K562 (cell line): ENCODE measurements around the gene VAPB. TPM values are rescaled to one million over a fixed set of nuclear protein-coding genes. Genes with fewer than 3 reads are reported as not detected.
A peak's percentile ranks its signal among the peaks of the same experiment; 100 is the strongest.

Experiments used
- CBFA2T3 ChIP-seq: fragments of 450-650 bp; IDR thresholded peaks from 2 replicates; pipeline ENCODE4 v1.6.1; 2017
- CXXC5 ChIP-seq: fragments of 250-450 bp; sonication (Bioruptor Pico); IDR thresholded peaks from 2 replicates; pipeline ENCODE4 v1.8.0; 2022; ENCODE audit warnings: inconsistent platforms, mild to moderate bottlenecking, moderate library complexity
- ETV1 ChIP-seq: fragments of 450-650 bp; conservative IDR thresholded peaks from 2 replicates; pipeline ENCODE4 v1.6.1; 2016; ENCODE audit warnings: missing genetic modification characterization, control low read depth, low read depth, missing compliant biosample characterization
- FOS ChIP-seq: IDR thresholded peaks from 3 replicates; pipeline ENCODE4 v1.6.1; 2011; ENCODE audit not compliant: insufficient read length; ENCODE audit errors: extremely low read depth
- JUND ChIP-seq, 2 experiments: IDR thresholded peaks; 2 replicates in 1 of 2; 3 replicates in 1 of 2; pipeline ENCODE4 v1.6.1; 2011; ENCODE audit warnings: borderline replicate concordance in 2 of 2, low read depth in 2 of 2, low read length in 2 of 2, improper control_type of control experiment in 1 of 2, missing biosample characterization in 1 of 2, missing genetic modification characterization in 1 of 2, missing genetic modification reagents in 1 of 2
- L3MBTL2 ChIP-seq: fragments of 450-650 bp; IDR thresholded peaks from 2 replicates; pipeline ENCODE4 v1.6.1; 2016; ENCODE audit warnings: mild to moderate bottlenecking, moderate library complexity
- MCM3 ChIP-seq: fragments of 450-650 bp; IDR thresholded peaks from 2 replicates; pipeline ENCODE4 v1.6.1; 2016
- MIER1 ChIP-seq: fragments of 450-650 bp; IDR thresholded peaks from 2 replicates; pipeline ENCODE4 v1.6.1; 2016; ENCODE audit warnings: antibody characterized with exemption, mild to moderate bottlenecking, low read depth
- NONO ChIP-seq, 2 experiments: fragments of 200-400 bp in 1 of 2; fragments of 450-650 bp in 1 of 2; formaldehyde crosslinking in 1 of 2; IDR thresholded peaks; 2 replicates each; pipeline ENCODE4 v1.6.1; 2017; ENCODE audit warnings: low read depth in 2 of 2, mild to moderate bottlenecking in 2 of 2, moderate library complexity in 2 of 2, low read length in 1 of 2
- POLR2B ChIP-seq: fragments of 450-650 bp; IDR thresholded peaks from 2 replicates; pipeline ENCODE4 v1.6.1; 2018; ENCODE audit warnings: low read depth; ENCODE audit not compliant: partially characterized antibody
- RAD51 ChIP-seq: fragments of 450-650 bp; IDR thresholded peaks from 2 replicates; pipeline ENCODE4 v1.7.1; 2016; ENCODE audit warnings: low read depth, mild to moderate bottlenecking, borderline replicate concordance
- ZNF212 ChIP-seq: fragments of 450-650 bp; formaldehyde crosslinking; IDR thresholded peaks from 2 replicates; pipeline ENCODE4 v1.4.0; 2020; ENCODE audit warnings: mild to moderate bottlenecking
- polyA plus RNA-seq, 8 experiments: library from polyadenylated mRNA; depleted of rRNA in 4 of 8; stranded (reverse) in 5 of 8; unstranded in 3 of 8; fragments of >200 nt; fragmentation: Nextera tagmentation in 2 of 8; fragmentation: Illumina TruSeq in 1 of 8; extraction: Ambion mirVana in 2 of 8; extraction: Trizol in 1 of 8; gene quantifications; 2 replicates each; pipeline versions ENCODE4 v1.2.1 to v1.2.3, GENCODE V29; 2011 to 2014; ENCODE audit warnings: inconsistent platforms in 1 of 8, missing spikeins in 1 of 8
- total RNA-seq, 7 experiments: library from RNA; depleted of rRNA in 6 of 7; stranded (reverse); fragments of >200 nt in 6 of 7; fragmentation: Illumina TruSeq in 2 of 7; extraction: Trizol in 2 of 7; gene quantifications; 2 replicates each; pipeline versions ENCODE4 v1.2.1 to v1.2.3, GENCODE V29; 2011 to 2021; ENCODE audit warnings: low replicate concordance in 1 of 7
- TF ChIP-seq, protein P1 (sequence below): fragments of 250-450 bp; sonication (Bioruptor Pico); IDR thresholded peaks from 2 replicates; pipeline ENCODE4 v1.8.0; 2021; ENCODE audit warnings: moderate library complexity, mild to moderate bottlenecking, inconsistent platforms
- TF ChIP-seq, protein P2 (sequence below), 2 experiments: fragments of 250-450 bp in 1 of 2; fragments of 450-650 bp in 1 of 2; sonication (Bioruptor Pico) in 1 of 2; IDR thresholded peaks; 2 replicates each; pipeline versions ENCODE4 v1.6.1 to v1.8.0; 2016 to 2021; ENCODE audit warnings: mild to moderate bottlenecking in 2 of 2, moderate library complexity in 2 of 2, missing compliant biosample characterization in 1 of 2, missing genetic modification characterization in 1 of 2
- TF ChIP-seq, protein P3 (sequence below): fragments of 250-450 bp; sonication (Bioruptor Pico); IDR thresholded peaks from 2 replicates; pipeline ENCODE4 v1.6.1; 2021; ENCODE audit warnings: mild to moderate bottlenecking
- TF ChIP-seq, protein P4 (sequence below): conservative IDR thresholded peaks from 2 replicates; pipeline ENCODE4 v1.6.1; 2011; ENCODE audit warnings: low read depth, mild to moderate bottlenecking, low read length; ENCODE audit not compliant: control insufficient read depth
- TF ChIP-seq, protein P5 (sequence below): fragments of 200-800 bp; sonication (Bioruptor generic); IDR thresholded peaks from 2 replicates; pipeline ENCODE4 v1.6.1; 2017; ENCODE audit warnings: missing genetic modification characterization, missing compliant biosample characterization
- TF ChIP-seq, protein P6 (sequence below): fragments of 450-650 bp; IDR thresholded peaks from 2 replicates; pipeline ENCODE4 v1.6.1; 2016; ENCODE audit warnings: mild to moderate bottlenecking

The VAPB gene
- total and polyA plus RNA-seq, 9 of the 15 experiments (the other 6 are each of a cell fraction or from before 2014, with no cell fraction given), result 3.4 to 51.0 (median 27.9) TPM

DNA sequence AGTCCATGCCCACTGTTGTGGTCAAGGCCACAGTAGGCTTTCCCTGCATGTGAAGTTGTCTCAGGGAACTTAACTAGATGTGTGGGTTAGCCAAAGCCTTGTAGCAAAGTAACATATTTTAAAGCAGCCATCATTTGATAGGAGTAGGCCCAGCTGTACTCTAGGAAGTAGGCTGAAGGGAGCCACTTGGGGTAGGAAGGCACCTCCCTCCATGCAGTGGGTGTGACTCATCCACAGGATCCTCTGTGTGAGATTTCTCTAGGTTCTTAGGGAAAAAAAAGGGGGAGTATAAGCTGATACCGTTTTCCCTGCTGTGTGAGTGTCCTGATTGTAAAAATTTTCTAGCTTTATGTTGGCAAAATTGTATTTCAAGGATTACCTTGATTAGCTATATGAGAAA is 44.7 kb downstream of the VAPB start (continued):
- TF ChIP-seq CXXC5 (CRISPR knock-in tag) (no peak), FOS (peak; percentile 23), ETV1 (tag) (no peak), MCM3 (no peak), MIER1 (no peak), L3MBTL2 (no peak), JUND (IDR thresholded peaks at IDR 0.05; ENCODE audit: borderline replicate concordance, low read depth, low read length) (peak; percentile 76), JUND (tag; IDR thresholded peaks at IDR 0.05; ENCODE audit: borderline replicate concordance, low read depth, low read length) (peak; percentile 31; the same call in 1 of the 3 replicates), NONO (IDR thresholded peaks at IDR 0.05; ENCODE audit: low read depth in 2 of 2, low read length in 1 of 2) (no peak), RAD51 (no peak), POLR2B (no peak), ZNF212 (CRISPR knock-in tag) (no peak), CBFA2T3 (no peak)
- TF ChIP-seq, protein P1, sequence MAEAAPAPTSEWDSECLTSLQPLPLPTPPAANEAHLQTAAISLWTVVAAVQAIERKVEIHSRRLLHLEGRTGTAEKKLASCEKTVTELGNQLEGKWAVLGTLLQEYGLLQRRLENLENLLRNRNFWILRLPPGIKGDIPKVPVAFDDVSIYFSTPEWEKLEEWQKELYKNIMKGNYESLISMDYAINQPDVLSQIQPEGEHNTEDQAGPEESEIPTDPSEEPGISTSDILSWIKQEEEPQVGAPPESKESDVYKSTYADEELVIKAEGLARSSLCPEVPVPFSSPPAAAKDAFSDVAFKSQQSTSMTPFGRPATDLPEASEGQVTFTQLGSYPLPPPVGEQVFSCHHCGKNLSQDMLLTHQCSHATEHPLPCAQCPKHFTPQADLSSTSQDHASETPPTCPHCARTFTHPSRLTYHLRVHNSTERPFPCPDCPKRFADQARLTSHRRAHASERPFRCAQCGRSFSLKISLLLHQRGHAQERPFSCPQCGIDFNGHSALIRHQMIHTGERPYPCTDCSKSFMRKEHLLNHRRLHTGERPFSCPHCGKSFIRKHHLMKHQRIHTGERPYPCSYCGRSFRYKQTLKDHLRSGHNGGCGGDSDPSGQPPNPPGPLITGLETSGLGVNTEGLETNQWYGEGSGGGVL, result no peak
- TF ChIP-seq, protein P2, sequence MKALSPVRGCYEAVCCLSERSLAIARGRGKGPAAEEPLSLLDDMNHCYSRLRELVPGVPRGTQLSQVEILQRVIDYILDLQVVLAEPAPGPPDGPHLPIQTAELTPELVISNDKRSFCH (CRISPR knock-in tag; IDR thresholded peaks at IDR 0.05), result no peak
- TF ChIP-seq, protein P2 (tag; IDR thresholded peaks at IDR 0.05), result no peak
- TF ChIP-seq, protein P3, sequence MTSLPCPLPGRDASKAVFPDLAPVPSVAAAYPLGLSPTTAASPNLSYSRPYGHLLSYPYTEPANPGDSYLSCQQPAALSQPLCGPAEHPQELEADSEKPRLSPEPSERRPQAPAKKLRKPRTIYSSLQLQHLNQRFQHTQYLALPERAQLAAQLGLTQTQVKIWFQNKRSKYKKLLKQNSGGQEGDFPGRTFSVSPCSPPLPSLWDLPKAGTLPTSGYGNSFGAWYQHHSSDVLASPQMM (CRISPR knock-in tag), result no peak
- TF ChIP-seq, protein P4, sequence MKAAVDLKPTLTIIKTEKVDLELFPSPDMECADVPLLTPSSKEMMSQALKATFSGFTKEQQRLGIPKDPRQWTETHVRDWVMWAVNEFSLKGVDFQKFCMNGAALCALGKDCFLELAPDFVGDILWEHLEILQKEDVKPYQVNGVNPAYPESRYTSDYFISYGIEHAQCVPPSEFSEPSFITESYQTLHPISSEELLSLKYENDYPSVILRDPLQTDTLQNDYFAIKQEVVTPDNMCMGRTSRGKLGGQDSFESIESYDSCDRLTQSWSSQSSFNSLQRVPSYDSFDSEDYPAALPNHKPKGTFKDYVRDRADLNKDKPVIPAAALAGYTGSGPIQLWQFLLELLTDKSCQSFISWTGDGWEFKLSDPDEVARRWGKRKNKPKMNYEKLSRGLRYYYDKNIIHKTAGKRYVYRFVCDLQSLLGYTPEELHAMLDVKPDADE, result no peak
- TF ChIP-seq, protein P5, sequence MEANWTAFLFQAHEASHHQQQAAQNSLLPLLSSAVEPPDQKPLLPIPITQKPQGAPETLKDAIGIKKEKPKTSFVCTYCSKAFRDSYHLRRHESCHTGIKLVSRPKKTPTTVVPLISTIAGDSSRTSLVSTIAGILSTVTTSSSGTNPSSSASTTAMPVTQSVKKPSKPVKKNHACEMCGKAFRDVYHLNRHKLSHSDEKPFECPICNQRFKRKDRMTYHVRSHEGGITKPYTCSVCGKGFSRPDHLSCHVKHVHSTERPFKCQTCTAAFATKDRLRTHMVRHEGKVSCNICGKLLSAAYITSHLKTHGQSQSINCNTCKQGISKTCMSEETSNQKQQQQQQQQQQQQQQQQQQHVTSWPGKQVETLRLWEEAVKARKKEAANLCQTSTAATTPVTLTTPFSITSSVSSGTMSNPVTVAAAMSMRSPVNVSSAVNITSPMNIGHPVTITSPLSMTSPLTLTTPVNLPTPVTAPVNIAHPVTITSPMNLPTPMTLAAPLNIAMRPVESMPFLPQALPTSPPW (CRISPR knock-in tag), result peak; percentile 25; the same call in 1 of the 2 replicates
- TF ChIP-seq, protein P6, sequence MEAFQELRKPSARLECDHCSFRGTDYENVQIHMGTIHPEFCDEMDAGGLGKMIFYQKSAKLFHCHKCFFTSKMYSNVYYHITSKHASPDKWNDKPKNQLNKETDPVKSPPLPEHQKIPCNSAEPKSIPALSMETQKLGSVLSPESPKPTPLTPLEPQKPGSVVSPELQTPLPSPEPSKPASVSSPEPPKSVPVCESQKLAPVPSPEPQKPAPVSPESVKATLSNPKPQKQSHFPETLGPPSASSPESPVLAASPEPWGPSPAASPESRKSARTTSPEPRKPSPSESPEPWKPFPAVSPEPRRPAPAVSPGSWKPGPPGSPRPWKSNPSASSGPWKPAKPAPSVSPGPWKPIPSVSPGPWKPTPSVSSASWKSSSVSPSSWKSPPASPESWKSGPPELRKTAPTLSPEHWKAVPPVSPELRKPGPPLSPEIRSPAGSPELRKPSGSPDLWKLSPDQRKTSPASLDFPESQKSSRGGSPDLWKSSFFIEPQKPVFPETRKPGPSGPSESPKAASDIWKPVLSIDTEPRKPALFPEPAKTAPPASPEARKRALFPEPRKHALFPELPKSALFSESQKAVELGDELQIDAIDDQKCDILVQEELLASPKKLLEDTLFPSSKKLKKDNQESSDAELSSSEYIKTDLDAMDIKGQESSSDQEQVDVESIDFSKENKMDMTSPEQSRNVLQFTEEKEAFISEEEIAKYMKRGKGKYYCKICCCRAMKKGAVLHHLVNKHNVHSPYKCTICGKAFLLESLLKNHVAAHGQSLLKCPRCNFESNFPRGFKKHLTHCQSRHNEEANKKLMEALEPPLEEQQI, result no peak
